Measurements from ENCODE around the gene RUNX2. TPM values are rescaled to one million over a fixed set of nuclear protein-coding genes. Genes with fewer than 3 reads are reported as not detected.

RUNX2 gene
- total and polyA plus RNA-seq, 2 experiments from 2014 or later, result 0.66 to 1.7 TPM

GRCh38 chr6:45567879-45568278 lies 239.7 kb downstream of the RUNX2 start:
- H3K4me1 ChIP-seq (ENCODE audit: insufficient read depth), result no peaks in the 10 kb centered on the region
- H3K79me2 ChIP-seq (replicated peaks; ENCODE audit: insufficient read depth), result no peaks in the 10 kb centered on the region
- Mint-ChIP-seq H3K27ac (no peak overlapping the region), H3K4me3 (no peak overlapping the region), H3K4me1 (peaks cover 5% of the 10 kb centered on the region; the same call in 2 of the 3 replicates), H3K9me3 (no peaks in the 10 kb centered on the region), H3K36me3 (ENCODE audit: low read depth) (no peaks in the 10 kb centered on the region), H3K27me3 (ENCODE audit: insufficient read depth, low read depth, poor library complexity) (no peaks in the 10 kb centered on the region)
- no peak overlapping the region for H3K4me2 ChIP-seq
- no peak for ATAC-seq
- H3K27me3 ChIP-seq (ENCODE audit: insufficient read depth), result no peaks in the 10 kb centered on the region
- H3K36me3 ChIP-seq (ENCODE audit: insufficient read depth), result no peaks in the 10 kb centered on the region
- no peak for DNase-seq (ENCODE audit: low spot score)
- TF ChIP-seq CREB1 (CRISPR knock-in tag; IDR thresholded peaks at IDR 0.05; ENCODE audit: low read depth) (no peak), ZNF331 (CRISPR knock-in tag; IDR thresholded peaks at IDR 0.05; ENCODE audit: low read depth) (no peak), POLR2AphosphoS5 (IDR thresholded peaks at IDR 0.05; ENCODE audit: low read depth) (no peak), EZH2phosphoT487 (IDR thresholded peaks at IDR 0.05; ENCODE audit: unreplicated experiment) (no peak), ZNF114 (CRISPR knock-in tag; IDR thresholded peaks at IDR 0.05) (no peak), NANOG (IDR thresholded peaks at IDR 0.05; ENCODE audit: borderline replicate concordance) (no peak), EZH2 (IDR thresholded peaks at IDR 0.05; ENCODE audit: low read depth, unreplicated experiment) (no peak), STAT1 (IDR thresholded peaks at IDR 0.05; ENCODE audit: unreplicated experiment) (no peak), JUNB (IDR thresholded peaks at IDR 0.05; ENCODE audit: unreplicated experiment) (no peak)
- TF ChIP-seq, protein P1, sequence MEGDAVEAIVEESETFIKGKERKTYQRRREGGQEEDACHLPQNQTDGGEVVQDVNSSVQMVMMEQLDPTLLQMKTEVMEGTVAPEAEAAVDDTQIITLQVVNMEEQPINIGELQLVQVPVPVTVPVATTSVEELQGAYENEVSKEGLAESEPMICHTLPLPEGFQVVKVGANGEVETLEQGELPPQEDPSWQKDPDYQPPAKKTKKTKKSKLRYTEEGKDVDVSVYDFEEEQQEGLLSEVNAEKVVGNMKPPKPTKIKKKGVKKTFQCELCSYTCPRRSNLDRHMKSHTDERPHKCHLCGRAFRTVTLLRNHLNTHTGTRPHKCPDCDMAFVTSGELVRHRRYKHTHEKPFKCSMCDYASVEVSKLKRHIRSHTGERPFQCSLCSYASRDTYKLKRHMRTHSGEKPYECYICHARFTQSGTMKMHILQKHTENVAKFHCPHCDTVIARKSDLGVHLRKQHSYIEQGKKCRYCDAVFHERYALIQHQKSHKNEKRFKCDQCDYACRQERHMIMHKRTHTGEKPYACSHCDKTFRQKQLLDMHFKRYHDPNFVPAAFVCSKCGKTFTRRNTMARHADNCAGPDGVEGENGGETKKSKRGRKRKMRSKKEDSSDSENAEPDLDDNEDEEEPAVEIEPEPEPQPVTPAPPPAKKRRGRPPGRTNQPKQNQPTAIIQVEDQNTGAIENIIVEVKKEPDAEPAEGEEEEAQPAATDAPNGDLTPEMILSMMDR (conservative IDR thresholded peaks at IDR 0.05; ENCODE audit: low read depth in 2 of 2), result no peak
- TF ChIP-seq, protein P2, sequence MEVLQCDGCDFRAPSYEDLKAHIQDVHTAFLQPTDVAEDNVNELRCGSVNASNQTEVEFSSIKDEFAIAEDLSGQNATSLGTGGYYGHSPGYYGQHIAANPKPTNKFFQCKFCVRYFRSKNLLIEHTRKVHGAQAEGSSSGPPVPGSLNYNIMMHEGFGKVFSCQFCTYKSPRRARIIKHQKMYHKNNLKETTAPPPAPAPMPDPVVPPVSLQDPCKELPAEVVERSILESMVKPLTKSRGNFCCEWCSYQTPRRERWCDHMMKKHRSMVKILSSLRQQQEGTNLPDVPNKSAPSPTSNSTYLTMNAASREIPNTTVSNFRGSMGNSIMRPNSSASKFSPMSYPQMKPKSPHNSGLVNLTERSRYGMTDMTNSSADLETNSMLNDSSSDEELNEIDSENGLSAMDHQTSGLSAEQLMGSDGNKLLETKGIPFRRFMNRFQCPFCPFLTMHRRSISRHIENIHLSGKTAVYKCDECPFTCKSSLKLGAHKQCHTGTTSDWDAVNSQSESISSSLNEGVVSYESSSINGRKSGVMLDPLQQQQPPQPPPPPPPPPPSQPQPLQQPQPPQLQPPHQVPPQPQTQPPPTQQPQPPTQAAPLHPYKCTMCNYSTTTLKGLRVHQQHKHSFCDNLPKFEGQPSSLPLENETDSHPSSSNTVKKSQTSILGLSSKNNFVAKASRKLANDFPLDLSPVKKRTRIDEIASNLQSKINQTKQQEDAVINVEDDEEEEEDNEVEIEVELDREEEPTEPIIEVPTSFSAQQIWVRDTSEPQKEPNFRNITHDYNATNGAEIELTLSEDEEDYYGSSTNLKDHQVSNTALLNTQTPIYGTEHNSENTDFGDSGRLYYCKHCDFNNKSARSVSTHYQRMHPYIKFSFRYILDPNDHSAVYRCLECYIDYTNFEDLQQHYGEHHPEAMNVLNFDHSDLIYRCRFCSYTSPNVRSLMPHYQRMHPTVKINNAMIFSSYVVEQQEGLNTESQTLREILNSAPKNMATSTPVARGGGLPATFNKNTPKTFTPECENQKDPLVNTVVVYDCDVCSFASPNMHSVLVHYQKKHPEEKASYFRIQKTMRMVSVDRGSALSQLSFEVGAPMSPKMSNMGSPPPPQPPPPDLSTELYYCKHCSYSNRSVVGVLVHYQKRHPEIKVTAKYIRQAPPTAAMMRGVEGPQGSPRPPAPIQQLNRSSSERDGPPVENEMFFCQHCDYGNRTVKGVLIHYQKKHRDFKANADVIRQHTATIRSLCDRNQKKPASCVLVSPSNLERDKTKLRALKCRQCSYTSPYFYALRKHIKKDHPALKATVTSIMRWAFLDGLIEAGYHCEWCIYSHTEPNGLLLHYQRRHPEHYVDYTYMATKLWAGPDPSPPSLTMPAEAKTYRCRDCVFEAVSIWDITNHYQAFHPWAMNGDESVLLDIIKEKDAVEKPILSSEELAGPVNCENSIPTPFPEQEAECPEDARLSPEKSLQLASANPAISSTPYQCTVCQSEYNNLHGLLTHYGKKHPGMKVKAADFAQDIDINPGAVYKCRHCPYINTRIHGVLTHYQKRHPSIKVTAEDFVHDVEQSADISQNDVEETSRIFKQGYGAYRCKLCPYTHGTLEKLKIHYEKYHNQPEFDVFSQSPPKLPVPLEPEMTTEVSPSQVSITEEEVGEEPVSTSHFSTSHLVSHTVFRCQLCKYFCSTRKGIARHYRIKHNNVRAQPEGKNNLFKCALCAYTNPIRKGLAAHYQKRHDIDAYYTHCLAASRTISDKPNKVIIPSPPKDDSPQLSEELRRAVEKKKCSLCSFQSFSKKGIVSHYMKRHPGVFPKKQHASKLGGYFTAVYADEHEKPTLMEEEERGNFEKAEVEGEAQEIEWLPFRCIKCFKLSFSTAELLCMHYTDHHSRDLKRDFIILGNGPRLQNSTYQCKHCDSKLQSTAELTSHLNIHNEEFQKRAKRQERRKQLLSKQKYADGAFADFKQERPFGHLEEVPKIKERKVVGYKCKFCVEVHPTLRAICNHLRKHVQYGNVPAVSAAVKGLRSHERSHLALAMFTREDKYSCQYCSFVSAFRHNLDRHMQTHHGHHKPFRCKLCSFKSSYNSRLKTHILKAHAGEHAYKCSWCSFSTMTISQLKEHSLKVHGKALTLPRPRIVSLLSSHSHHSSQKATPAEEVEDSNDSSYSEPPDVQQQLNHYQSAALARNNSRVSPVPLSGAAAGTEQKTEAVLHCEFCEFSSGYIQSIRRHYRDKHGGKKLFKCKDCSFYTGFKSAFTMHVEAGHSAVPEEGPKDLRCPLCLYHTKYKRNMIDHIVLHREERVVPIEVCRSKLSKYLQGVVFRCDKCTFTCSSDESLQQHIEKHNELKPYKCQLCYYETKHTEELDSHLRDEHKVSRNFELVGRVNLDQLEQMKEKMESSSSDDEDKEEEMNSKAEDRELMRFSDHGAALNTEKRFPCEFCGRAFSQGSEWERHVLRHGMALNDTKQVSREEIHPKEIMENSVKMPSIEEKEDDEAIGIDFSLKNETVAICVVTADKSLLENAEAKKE (CRISPR knock-in tag; IDR thresholded peaks at IDR 0.05), result no peak
- TF ChIP-seq, protein P3, sequence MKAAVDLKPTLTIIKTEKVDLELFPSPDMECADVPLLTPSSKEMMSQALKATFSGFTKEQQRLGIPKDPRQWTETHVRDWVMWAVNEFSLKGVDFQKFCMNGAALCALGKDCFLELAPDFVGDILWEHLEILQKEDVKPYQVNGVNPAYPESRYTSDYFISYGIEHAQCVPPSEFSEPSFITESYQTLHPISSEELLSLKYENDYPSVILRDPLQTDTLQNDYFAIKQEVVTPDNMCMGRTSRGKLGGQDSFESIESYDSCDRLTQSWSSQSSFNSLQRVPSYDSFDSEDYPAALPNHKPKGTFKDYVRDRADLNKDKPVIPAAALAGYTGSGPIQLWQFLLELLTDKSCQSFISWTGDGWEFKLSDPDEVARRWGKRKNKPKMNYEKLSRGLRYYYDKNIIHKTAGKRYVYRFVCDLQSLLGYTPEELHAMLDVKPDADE (IDR thresholded peaks at IDR 0.05), result no peak
- TF ChIP-seq, protein P4, sequence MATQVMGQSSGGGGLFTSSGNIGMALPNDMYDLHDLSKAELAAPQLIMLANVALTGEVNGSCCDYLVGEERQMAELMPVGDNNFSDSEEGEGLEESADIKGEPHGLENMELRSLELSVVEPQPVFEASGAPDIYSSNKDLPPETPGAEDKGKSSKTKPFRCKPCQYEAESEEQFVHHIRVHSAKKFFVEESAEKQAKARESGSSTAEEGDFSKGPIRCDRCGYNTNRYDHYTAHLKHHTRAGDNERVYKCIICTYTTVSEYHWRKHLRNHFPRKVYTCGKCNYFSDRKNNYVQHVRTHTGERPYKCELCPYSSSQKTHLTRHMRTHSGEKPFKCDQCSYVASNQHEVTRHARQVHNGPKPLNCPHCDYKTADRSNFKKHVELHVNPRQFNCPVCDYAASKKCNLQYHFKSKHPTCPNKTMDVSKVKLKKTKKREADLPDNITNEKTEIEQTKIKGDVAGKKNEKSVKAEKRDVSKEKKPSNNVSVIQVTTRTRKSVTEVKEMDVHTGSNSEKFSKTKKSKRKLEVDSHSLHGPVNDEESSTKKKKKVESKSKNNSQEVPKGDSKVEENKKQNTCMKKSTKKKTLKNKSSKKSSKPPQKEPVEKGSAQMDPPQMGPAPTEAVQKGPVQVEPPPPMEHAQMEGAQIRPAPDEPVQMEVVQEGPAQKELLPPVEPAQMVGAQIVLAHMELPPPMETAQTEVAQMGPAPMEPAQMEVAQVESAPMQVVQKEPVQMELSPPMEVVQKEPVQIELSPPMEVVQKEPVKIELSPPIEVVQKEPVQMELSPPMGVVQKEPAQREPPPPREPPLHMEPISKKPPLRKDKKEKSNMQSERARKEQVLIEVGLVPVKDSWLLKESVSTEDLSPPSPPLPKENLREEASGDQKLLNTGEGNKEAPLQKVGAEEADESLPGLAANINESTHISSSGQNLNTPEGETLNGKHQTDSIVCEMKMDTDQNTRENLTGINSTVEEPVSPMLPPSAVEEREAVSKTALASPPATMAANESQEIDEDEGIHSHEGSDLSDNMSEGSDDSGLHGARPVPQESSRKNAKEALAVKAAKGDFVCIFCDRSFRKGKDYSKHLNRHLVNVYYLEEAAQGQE (IDR thresholded peaks at IDR 0.05; ENCODE audit: unreplicated experiment), result no peak
- H3K4me3 ChIP-seq, result no peak overlapping the region
- H2AFZ ChIP-seq, result no peak overlapping the region
- H3K27ac ChIP-seq (ENCODE audit: low read depth), result no peak overlapping the region
- peaks cover 9% of the 10 kb centered on the region; the same call in 1 of the 2 replicates for H3K9me2 ChIP-seq (ENCODE audit: insufficient read depth)
- no peaks in the 10 kb centered on the region for H4K20me1 ChIP-seq (replicated peaks; ENCODE audit: insufficient read depth)
- no peaks in the 10 kb centered on the region for H3F3A ChIP-seq (replicated peaks; ENCODE audit: low read depth)
